Activated naive CD4-positive, alpha-beta T cell treated with anti-CD3 and anti-CD28 coated beads for 36 hours (primary cell): ENCODE results near the gene ADAMTS4. TPM values are rescaled to one million over a fixed set of nuclear protein-coding genes. Genes with fewer than 3 reads are reported as not detected.

Experiments
- CTCF ChIA-PET: fragments of 350-600 bp; sonication (Branson Sonifier 250); formaldehyde crosslinking; loops from one replicate; lab custom pipeline; 2021; ENCODE audit warnings: antibody characterized with exemption; lab: Charles Lee
- DNase-seq: peaks from one replicate; pipeline ENCODE4 v3.0.0-alpha.2; 2020
- H3K27ac Mint-ChIP-seq: one replicate; pipeline ENCODE4 v1.8.0; 2021; ENCODE audit warnings: mild to moderate bottlenecking, mixed read lengths
- H3K27me3 Mint-ChIP-seq: one replicate; pipeline ENCODE4 v1.8.0; 2021; ENCODE audit warnings: low read depth, mixed read lengths
- H3K36me3 Mint-ChIP-seq: one replicate; pipeline ENCODE4 v1.8.0; 2021; ENCODE audit warnings: low read depth, mixed read lengths
- H3K4me1 Mint-ChIP-seq: one replicate; pipeline ENCODE4 v1.8.0; 2021; ENCODE audit warnings: low read depth, mixed read lengths
- H3K4me3 Mint-ChIP-seq: one replicate; pipeline ENCODE4 v1.8.0; 2021; ENCODE audit warnings: mild to moderate bottlenecking, moderate library complexity, mixed read lengths
- H3K9me3 Mint-ChIP-seq: one replicate; pipeline ENCODE4 v1.8.0; 2021; ENCODE audit warnings: mixed read lengths
- intact Hi-C: fragments of 100-400 bp; cut with micrococcal nuclease; formaldehyde crosslinking; loops from one replicate; pipeline ENCODE4 v1.15.1; 2023
- total RNA-seq, 2 experiments: library from RNA; stranded (reverse); gene quantifications; one replicate each; pipeline ENCODE4 v1.2.3, GENCODE V29; 2021

ADAMTS4 gene, protein sequence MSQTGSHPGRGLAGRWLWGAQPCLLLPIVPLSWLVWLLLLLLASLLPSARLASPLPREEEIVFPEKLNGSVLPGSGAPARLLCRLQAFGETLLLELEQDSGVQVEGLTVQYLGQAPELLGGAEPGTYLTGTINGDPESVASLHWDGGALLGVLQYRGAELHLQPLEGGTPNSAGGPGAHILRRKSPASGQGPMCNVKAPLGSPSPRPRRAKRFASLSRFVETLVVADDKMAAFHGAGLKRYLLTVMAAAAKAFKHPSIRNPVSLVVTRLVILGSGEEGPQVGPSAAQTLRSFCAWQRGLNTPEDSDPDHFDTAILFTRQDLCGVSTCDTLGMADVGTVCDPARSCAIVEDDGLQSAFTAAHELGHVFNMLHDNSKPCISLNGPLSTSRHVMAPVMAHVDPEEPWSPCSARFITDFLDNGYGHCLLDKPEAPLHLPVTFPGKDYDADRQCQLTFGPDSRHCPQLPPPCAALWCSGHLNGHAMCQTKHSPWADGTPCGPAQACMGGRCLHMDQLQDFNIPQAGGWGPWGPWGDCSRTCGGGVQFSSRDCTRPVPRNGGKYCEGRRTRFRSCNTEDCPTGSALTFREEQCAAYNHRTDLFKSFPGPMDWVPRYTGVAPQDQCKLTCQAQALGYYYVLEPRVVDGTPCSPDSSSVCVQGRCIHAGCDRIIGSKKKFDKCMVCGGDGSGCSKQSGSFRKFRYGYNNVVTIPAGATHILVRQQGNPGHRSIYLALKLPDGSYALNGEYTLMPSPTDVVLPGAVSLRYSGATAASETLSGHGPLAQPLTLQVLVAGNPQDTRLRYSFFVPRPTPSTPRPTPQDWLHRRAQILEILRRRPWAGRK
- total RNA-seq: 10 to 100 TPM in 1 of 2 experiments, 1 to 10 TPM in 1; 6.5 to 10.6 TPM

GRCh38 chr1:161198897-161199431 lies at the start of gene ADAMTS4:
Gene ADAMTS4 (minus strand): TSS chr1:161199054. CDS start chr1:161198627, 427 bp downstream.
- CTCF ChIA-PET: interaction anchor here (0.6 to 1.6 kb wide), 7 partner anchors 10 to 183 kb away, joined by 3 to 4 read pairs (median 3); partner anchors contain the start of genes APOA2 and TOMM40L
- Mint-ChIP-seq H3K4me3 (peak within 1 kb of the TSS; percentile 65), H3K4me1 (peaks cover 63% of the 10 kb centered on the region), H3K27me3 (no peaks in the 10 kb centered on the region), H3K36me3 (peaks cover 9% of the 10 kb centered on the region), H3K9me3 (no peaks in the 10 kb centered on the region), H3K27ac (peak within 1 kb of the TSS; percentile 89)
- DNase-seq: no peak
- intact Hi-C loops: no loop called here

- CTCF ChIA-PET: no interaction called here
- no peak for DNase-seq
- peaks cover 1% of the 10 kb centered on the region for H3K36me3 Mint-ChIP-seq
- intact Hi-C loops: no loop called here
- no peak overlapping the region for H3K4me3 Mint-ChIP-seq
- no peaks in the 10 kb centered on the region for H3K4me1 Mint-ChIP-seq
- no peaks in the 10 kb centered on the region for H3K9me3 Mint-ChIP-seq
- no peak overlapping the region for H3K27ac Mint-ChIP-seq
- peaks cover 1% of the 10 kb centered on the region for H3K27me3 Mint-ChIP-seq
Observed at GRCh38 chr1:161244888-161245287, 46.0 kb upstream of the ADAMTS4 start.

- CTCF ChIA-PET: interaction anchor here (1.0 kb wide), 2 partner anchors 16 to 140 kb away, joined by 3 to 4 read pairs; no protein-coding TSS in a partner anchor
- intact Hi-C loops: no loop called here
- H3K4me1 Mint-ChIP-seq: no peaks in the 10 kb centered on the region
Observed at GRCh38 chr1:161242313-161242712, 43.5 kb upstream of the ADAMTS4 start.

GRCh38 chr1:161241682-161242081 lies 42.8 kb upstream of the ADAMTS4 start:
- no peaks in the 10 kb centered on the region for H3K36me3 Mint-ChIP-seq
- no peaks in the 10 kb centered on the region for H3K27me3 Mint-ChIP-seq
- no peak overlapping the region for H3K4me3 Mint-ChIP-seq
- no peaks in the 10 kb centered on the region for H3K4me1 Mint-ChIP-seq
- intact Hi-C loops: no loop called here
- CTCF ChIA-PET: interaction anchor here (1.0 kb wide), 2 partner anchors 12 to 15 kb away, joined by 3 read pairs; no protein-coding TSS in a partner anchor
- no peak for DNase-seq
- no peak overlapping the region for H3K27ac Mint-ChIP-seq
- no peaks in the 10 kb centered on the region for H3K9me3 Mint-ChIP-seq

More at GRCh38 chr1:161242313-161242712, 43.5 kb upstream of the ADAMTS4 start:
- no peak overlapping the region for H3K27ac Mint-ChIP-seq
- H3K9me3 Mint-ChIP-seq: no peaks in the 10 kb centered on the region
- DNase-seq: no peak
- H3K36me3 Mint-ChIP-seq: no peaks in the 10 kb centered on the region
- H3K4me3 Mint-ChIP-seq: no peak overlapping the region
- H3K27me3 Mint-ChIP-seq: no peaks in the 10 kb centered on the region

DNA sequence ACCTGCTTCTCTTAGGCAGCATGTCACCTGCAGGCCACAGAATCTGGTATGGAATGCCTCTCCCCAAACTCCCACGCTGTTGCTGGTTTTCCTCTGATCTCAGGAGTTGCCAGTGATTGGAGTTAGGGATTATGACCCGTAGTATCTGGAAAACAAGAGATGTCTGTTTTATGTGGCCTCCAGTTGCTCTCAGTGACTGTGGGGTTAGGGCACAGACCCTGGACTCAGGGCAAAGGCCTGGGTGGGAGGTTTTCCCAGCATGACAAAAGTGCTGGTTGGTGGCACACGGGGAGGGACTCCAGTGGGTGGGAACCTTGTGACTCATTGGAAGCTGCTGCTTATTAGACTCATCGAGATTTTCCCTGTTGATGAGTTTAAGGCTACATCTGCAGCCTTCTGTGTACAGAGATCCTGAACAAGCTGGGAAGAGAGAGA lies 39.2 kb upstream of the ADAMTS4 start, which contains the start of gene NR1I3:
Gene NR1I3, minus strand, starts transcription at position 165 of the 435 bp plus-strand sequence. CDS start 1,638 bp downstream, outside the sequence.
- no peaks in the 10 kb centered on the region for H3K27me3 Mint-ChIP-seq
- H3K27ac Mint-ChIP-seq: no peak within 1 kb of the TSS
- H3K4me1 Mint-ChIP-seq: no peaks in the 10 kb centered on the region
- intact Hi-C loops: no loop called here
- CTCF ChIA-PET: interaction anchor here (0.5 to 3.4 kb wide), 4 partner anchors 12 to 53 kb away, joined by 3 to 26 read pairs (median 12); partner anchors contain the start of gene TOMM40L
- no peak within 1 kb of the TSS for H3K4me3 Mint-ChIP-seq
- no peaks in the 10 kb centered on the region for H3K36me3 Mint-ChIP-seq
- DNase-seq: no peak
- no peaks in the 10 kb centered on the region for H3K9me3 Mint-ChIP-seq

DNA sequence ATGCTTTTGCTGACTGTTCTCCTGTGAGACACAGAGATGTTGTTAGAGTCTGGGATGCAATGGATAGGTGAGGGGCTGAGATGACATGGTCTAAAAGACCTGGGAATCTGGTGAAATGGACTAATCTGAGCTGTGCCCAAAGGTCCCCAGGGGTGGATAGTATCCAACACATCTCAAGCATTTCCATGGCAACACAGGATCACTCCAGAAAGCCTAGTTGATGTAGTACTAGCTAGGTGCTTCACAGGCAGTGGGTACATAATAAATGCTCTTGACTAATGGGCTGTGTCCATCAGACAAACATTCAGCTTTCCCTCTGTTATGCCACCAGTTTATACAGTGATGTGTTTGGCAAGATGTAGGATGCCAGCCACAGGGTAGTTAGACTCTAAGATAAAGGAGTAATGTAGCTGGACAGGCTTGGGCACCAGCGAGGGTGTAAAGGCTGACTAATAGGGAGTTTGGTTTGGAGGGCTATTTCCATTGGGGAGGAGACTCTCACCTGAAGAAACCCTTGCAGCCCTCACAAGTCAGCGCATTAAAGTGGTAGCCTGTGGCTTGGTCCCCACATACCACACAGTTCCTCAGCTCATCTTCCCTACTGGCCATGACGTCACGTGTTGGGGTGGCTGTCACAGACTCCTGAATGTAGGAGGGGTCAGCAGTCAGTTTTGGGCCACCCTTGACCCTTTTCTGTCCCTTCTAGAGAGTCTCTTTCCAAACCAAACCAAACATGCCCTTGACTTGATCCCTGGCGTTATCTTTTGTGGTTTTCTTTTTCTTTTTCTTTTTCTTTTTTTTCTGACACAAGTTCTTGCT lies 37.3 kb upstream of the ADAMTS4 start:
- intact Hi-C loops: no loop called here
- CTCF ChIA-PET: interaction anchor here (0.8 to 3.4 kb wide), 3 partner anchors 10 to 144 kb away, joined by 3 to 26 read pairs (median 20); partner anchors contain the start of gene TOMM40L
- Mint-ChIP-seq H3K9me3 (no peaks in the 10 kb centered on the region), H3K27ac (no peak overlapping the region), H3K4me3 (no peak overlapping the region), H3K27me3 (no peaks in the 10 kb centered on the region), H3K4me1 (no peaks in the 10 kb centered on the region), H3K36me3 (no peaks in the 10 kb centered on the region)
- no peak for DNase-seq

- H3K9me3 Mint-ChIP-seq: no peaks in the 10 kb centered on the region
- CTCF ChIA-PET: interaction anchor here (1.7 to 8.5 kb wide), 2 partner anchors 58 to 149 kb away, joined by 4 to 179 read pairs; no protein-coding TSS in a partner anchor
- H3K4me3 Mint-ChIP-seq: no peak overlapping the region
- peaks cover 13% of the 10 kb centered on the region for H3K36me3 Mint-ChIP-seq
- no peak for DNase-seq
- intact Hi-C loops: no loop called here
- no peaks in the 10 kb centered on the region for H3K4me1 Mint-ChIP-seq
- no peak overlapping the region for H3K27ac Mint-ChIP-seq
- no peaks in the 10 kb centered on the region for H3K27me3 Mint-ChIP-seq
Observed at GRCh38 chr1:161233102-161233501, 34.2 kb upstream of the ADAMTS4 start.

DNA sequence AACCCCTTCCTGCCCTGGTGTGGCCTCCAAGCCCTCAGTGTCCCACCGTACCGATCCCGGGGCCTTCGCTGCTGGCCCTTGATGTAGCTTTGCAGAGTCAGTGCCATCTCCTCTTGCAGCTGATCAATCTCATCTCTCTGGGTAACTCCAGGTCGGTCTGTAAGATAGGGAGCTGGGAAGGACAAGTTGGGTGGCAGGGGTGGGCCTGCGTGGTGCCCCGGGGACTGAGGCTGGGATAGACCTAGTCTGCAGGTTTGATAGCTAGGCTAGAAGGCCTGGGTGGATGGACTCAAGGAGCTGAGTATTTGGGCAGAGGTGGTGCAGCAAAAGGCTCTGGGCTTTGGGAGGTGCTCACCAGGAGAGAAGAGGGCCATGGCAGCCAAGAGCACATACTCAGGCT lies 31.9 kb upstream of the ADAMTS4 start:
- Mint-ChIP-seq H3K27ac (no peak overlapping the region), H3K36me3 (peaks cover 22% of the 10 kb centered on the region), H3K4me3 (no peak overlapping the region), H3K27me3 (no peaks in the 10 kb centered on the region), H3K9me3 (no peaks in the 10 kb centered on the region), H3K4me1 (peaks cover 20% of the 10 kb centered on the region)
- intact Hi-C loops: no loop called here
- CTCF ChIA-PET: interaction anchor here (1.0 to 8.5 kb wide), 9 partner anchors 9 to 151 kb away, joined by 3 to 179 read pairs (median 7); no protein-coding TSS in a partner anchor
- no peak for DNase-seq

GRCh38 chr1:161229896-161230295 lies 31.0 kb upstream of the ADAMTS4 start:
- H3K9me3 Mint-ChIP-seq: no peaks in the 10 kb centered on the region
- peaks cover 22% of the 10 kb centered on the region for H3K36me3 Mint-ChIP-seq
- H3K27ac Mint-ChIP-seq: no peak overlapping the region
- CTCF ChIA-PET: interaction anchor here (1.0 to 8.5 kb wide), 10 partner anchors 10 to 152 kb away, joined by 3 to 179 read pairs (median 6); no protein-coding TSS in a partner anchor
- H3K4me3 Mint-ChIP-seq: no peak overlapping the region
- DNase-seq: no peak
- no peaks in the 10 kb centered on the region for H3K27me3 Mint-ChIP-seq
- peaks cover 26% of the 10 kb centered on the region for H3K4me1 Mint-ChIP-seq
- intact Hi-C loops: loop anchor here (5.0 kb wide), 1 partner anchor 137 kb away; the partner anchor contains the start of gene CFAP126

DNA sequence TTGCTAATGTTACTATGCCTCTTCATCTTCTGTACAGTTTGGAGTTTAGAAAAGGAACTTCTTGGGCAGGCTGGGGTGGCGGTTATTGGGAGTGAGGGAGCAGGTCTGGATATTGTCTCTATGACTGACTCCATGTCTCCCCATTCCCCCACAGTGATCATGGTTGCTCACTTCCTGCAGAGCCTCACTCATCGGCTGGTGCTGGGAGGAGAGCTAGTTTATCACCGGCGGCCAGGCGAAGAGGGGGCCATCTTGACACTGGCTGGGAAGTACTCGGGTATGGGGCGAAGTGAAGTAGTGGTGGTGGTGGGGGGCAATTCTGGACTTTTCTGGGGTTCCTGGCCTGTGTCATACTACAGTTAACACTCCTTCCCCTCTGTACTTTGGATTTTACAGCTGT lies 29.2 kb upstream of the ADAMTS4 start:
- peak overlapping the region; percentile 72 for H3K27ac Mint-ChIP-seq
- CTCF ChIA-PET: interaction anchor here (0.6 to 13.2 kb wide), 13 partner anchors 9 to 154 kb away, joined by 3 to 196 read pairs (median 26); partner anchors contain the start of genes NDUFS2 and NR1I3
- intact Hi-C loops: loop anchor here (5.0 kb wide), 1 partner anchor 139 kb away; the partner anchor contains the start of gene CFAP126
- peak overlapping the region; percentile 100 for H3K4me3 Mint-ChIP-seq
- no peak for DNase-seq
- no peaks in the 10 kb centered on the region for H3K27me3 Mint-ChIP-seq
- peaks cover 22% of the 10 kb centered on the region for H3K36me3 Mint-ChIP-seq
- peaks cover 27% of the 10 kb centered on the region for H3K4me1 Mint-ChIP-seq
- no peaks in the 10 kb centered on the region for H3K9me3 Mint-ChIP-seq
